IPS-NIHi11 (cell line): ENCODE results near the gene OR56B1.

Experiments used
- DNase-seq: peaks from one replicate; pipeline ENCODE4 v3.0.0; 2012; ENCODE audit warnings: mixed read lengths, low spot score

Gene OR56B1

GRCh38 chr11:5737091-5737490, 843 bp downstream of the OR56B1 start:
- no peak for DNase-seq

DNA sequence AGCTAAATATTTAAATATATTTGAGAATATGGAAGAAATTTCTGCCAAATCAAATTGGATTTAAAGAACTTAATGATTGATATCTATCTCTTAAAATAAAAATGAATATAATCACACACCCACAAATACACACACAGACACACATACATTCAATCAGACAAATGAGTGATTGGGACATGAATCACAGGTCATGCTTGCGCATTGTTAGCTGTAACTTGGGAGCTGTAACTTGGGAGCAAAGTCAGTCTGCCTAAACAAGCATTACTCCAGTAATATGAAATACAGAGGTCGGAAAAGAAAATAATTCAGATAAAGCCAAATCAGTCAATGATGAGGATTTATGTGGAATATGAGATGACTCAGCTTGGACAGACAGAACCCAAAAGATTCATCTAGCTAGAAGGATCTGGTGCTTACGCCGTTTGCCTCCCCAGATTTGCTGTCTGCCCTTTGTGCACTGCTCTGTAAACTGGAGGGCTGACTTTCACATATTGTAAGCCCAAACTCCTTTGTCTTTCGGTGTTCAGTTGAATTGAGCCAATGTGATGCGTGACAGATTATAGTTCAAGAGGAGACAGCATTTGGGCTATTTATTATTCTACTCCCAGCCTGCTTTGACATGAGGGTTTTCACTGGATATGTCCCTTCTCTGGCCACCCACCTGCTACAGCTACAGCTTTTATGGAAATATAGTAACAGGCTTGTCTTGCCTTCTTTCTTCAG, 1.6 kb downstream of the OR56B1 start:
- DNase-seq = no peak

GRCh38 chr11:5738431-5738830, 2.2 kb downstream of the OR56B1 start:
- no peak for DNase-seq

DNA sequence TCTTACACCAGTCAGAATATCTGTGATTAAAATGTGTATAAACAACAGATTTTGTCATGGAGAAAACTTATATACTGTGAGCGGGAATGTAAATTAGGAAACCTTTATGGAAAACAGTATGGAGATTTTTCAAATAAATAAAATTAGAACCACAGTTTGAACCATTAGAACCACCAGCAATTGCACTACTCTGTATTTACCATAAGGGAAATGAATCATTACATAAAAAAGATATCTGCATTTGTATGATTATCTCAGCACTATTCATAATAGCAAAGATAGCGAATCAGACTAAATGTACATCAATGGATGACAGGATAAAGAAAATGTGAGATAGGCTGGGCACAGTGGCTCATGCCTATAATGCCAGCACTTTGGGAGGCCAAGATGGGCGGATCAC, 10.4 kb downstream of the OR56B1 start:
- no peak for DNase-seq

DNA sequence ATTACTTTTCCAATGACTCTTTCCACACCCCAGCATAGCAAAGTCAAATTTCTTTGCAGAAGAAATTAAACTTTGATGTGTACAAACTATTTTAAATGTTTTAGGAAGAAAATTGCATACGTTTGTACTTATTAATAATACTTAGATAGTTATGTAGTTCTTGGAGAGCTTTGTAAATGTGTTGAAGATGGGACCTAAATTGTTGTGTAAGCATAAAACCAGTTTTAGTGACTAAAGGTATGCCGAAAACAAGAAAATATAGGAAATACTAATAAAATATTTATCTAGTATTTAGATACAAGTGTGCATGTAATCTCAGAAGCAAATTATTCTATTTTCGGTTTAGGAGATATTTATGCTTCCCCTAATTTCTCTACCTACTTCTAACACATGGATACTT, 13.6 kb downstream of the OR56B1 start:
- DNase-seq = no peak

DNA sequence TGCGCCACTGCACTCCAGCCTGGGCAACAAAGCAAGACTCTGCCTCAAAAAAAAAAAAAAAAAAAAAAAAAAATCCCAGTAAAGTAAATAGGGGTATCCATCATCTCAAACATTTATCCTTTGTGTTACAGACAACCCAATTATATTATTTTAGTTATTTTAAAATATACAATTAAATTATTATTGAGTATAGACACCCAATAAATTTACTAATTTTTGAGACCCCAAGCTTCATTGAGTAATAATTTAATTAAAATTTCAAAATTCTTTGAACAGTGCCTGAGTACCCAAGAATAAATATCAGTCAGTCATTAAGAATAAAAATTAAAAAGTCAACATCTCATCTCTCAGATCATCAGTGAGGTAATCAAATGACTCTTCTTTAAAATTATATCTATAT, 17.7 kb downstream of the OR56B1 start, which contains the start of gene OR52N4:
OR52N4 (plus strand) TSS at position 301 of the 400 bp plus-strand sequence. CDS start 498 bp downstream, outside the sequence.
- no peak for DNase-seq

DNA sequence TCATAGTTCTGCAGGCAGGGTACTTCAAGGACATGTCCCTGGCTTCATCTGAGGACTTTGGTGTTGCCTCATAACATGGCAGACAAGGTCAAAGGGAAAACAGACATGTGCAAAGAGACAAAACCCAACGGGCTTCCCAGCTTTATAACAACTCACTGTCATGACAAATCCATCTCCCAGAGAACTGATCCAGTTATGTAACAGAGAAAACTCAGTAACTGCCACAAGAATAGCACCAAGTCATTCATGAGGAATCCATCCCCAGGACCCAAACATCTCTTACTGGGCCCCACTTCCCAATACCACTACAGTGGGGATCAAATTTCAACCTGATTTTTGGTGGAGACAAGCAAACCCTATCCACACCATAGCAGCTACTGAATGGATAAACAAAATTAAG, 30.8 kb downstream of the OR56B1 start:
- no peak for DNase-seq

GRCh38 chr11:5783255-5783654, 47.0 kb downstream of the OR56B1 start, which contains the start of gene OR52N5:
Gene OR52N5, minus strand, starts transcription at chr11:5783355. Its CDS starts 4,721 bp downstream, at chr11:5778634.
- DNase-seq = no peak
